Heart right ventricle (tissue), 16 donors: ENCODE measurements around the gene RNU7-1. TPM values are rescaled to one million over a fixed set of nuclear protein-coding genes. Genes with fewer than 3 reads are reported as not detected.

Experiments
- ATAC-seq, 8 donors: fragments of 200-7000 bp; cut with Tn5 transposase; one replicate each; pipeline ENCODE4 v1.9.1; 2020; ENCODE audit warnings: mild to moderate bottlenecking in 8 of 8, moderate library complexity in 8 of 8, moderate number of reproducible peaks in 1 of 8
- DNase-seq, 2 donors: peaks; one replicate each; pipeline ENCODE4 v3.0.0-alpha.2; 2020
- H3K27ac ChIP-seq, 10 donors: fragments of 200-600 bp; sonication (generic) in 2 of 10; one replicate each; pipeline versions ENCODE4 v1.5.0 to v1.8.0; 2020 to 2022; ENCODE audit warnings: mild to moderate bottlenecking in 3 of 10
- H3K27me3 ChIP-seq, 7 donors: fragments of 200-600 bp; one replicate each; pipeline ENCODE4 v1.8.0; 2021 to 2022; ENCODE audit warnings: mild to moderate bottlenecking in 2 of 7
- H3K36me3 ChIP-seq, 9 donors: fragments of 200-600 bp; sonication (generic) in 1 of 9; one replicate each; pipeline versions ENCODE4 v1.5.0 to v1.8.0; 2020 to 2022; ENCODE audit warnings: mild to moderate bottlenecking in 2 of 9
- H3K4me1 ChIP-seq, 9 donors: fragments of 200-600 bp; sonication (generic) in 1 of 9; one replicate each; pipeline versions ENCODE4 v1.5.0 to v1.8.0; 2020 to 2022; ENCODE audit warnings: mild to moderate bottlenecking in 4 of 9
- H3K4me3 ChIP-seq, 10 donors: fragments of 200-600 bp; sonication (generic) in 2 of 10; one replicate each; pipeline versions ENCODE4 v1.5.0 to v1.8.0; 2020 to 2022; ENCODE audit warnings: mild to moderate bottlenecking in 7 of 10, moderate library complexity in 2 of 10
- H3K9me3 ChIP-seq, 11 donors: fragments of 200-600 bp in 10 of 11; sonication (generic) in 2 of 11; one replicate each; pipeline versions ENCODE4 v1.5.0 to v1.8.0; 2013 to 2022; ENCODE audit warnings: mild to moderate bottlenecking in 2 of 11, control low read depth in 1 of 11, moderate library complexity in 1 of 11
- WGBS, 2 donors: extraction: QIAGEN DNeasy Blood & Tissue Kit; methylation state at CpG; one replicate each; pipeline ENCODE4 v1.1.7; 2013; ENCODE audit warnings: inconsistent platforms in 1 of 2; 5-methylcytosine and 5-hydroxymethylcytosine counted together
- intact Hi-C, 10 donors: fragments of 100-400 bp; cut with DNase I; formaldehyde crosslinking; loops; one replicate each; pipeline versions ENCODE4 v1.11.1 to v1.14.2; 2022
- polyA plus RNA-seq, 2 donors: library from polyadenylated mRNA; stranded (reverse); fragments of 200-250 nt; gene quantifications; one replicate each; pipeline ENCODE4 v1.2.3, GENCODE V29; 2013
- total RNA-seq, 10 donors: library from RNA; stranded (reverse); fragmentation: NEBNext Ultra II Directional in 3 of 10; extraction: Animal tissue kit (Norgen Biotek cat#: 25700) in 3 of 10; gene quantifications; one replicate each; pipeline versions ENCODE4 v1.2.1 to v1.2.4, GENCODE V29; 2021 to 2023
- TF ChIP-seq, protein P1 (sequence below), 9 donors: fragments of 200-600 bp; sonication (generic) in 2 of 9; IDR thresholded peaks; one replicate each; pipeline versions ENCODE4 v1.5.0 to v1.8.0; 2021 to 2022; ENCODE audit warnings: antibody characterized with exemption in 9 of 9, mild to moderate bottlenecking in 5 of 9, moderate library complexity in 1 of 9
- donor health status: Arrhythmogenic right ventricular cardiomyopathy.
- donor health status: ischemic (EF 13 %, LVEDD 7.1; RV severe dilation, severe dysfunction).
- donor health status: healthy with polysubstance abuse.
- donor health status: DM: no; HTN: yes; CAD: no.
- donor health status: DM: no; HTN: no; CAD: no.
- donor health status: ischemic (EF 25% LVEDD 6.9; RV normal size, moderate dysfunction).
- donor health status: ischemic (EF 25% LVEDD 5.7; RV mildly dilated, moderate dysfunction).
- donor health status: healthy.
- donor health status: DM: yes; HTN: yes; CAD: no.
- donor health status: Ischemic cardiomyopathy.
- donor health status: ischemic (EF 35%, LVEDD 5.7; RV mildly dilated, moderate dysfunction).
- donor health status: nonischemic (EF 11% LVEDD 7.7; RV severe dilation, severe dysfunction).
- donor health status: DM: yes; HTN: yes; CAD: no.
- donor health status: PGD.
- donor health status: ischemic (EF 29% LVEDD 5.4; RV normal size, mild dysfunction).
- donor health status: nonischemic (EF 23%, LVEDD 6.1; RV moderate dilation, normal function).

Gene RNU7-1
- total and polyA plus RNA-seq, 12 donors, result not detected

DNA sequence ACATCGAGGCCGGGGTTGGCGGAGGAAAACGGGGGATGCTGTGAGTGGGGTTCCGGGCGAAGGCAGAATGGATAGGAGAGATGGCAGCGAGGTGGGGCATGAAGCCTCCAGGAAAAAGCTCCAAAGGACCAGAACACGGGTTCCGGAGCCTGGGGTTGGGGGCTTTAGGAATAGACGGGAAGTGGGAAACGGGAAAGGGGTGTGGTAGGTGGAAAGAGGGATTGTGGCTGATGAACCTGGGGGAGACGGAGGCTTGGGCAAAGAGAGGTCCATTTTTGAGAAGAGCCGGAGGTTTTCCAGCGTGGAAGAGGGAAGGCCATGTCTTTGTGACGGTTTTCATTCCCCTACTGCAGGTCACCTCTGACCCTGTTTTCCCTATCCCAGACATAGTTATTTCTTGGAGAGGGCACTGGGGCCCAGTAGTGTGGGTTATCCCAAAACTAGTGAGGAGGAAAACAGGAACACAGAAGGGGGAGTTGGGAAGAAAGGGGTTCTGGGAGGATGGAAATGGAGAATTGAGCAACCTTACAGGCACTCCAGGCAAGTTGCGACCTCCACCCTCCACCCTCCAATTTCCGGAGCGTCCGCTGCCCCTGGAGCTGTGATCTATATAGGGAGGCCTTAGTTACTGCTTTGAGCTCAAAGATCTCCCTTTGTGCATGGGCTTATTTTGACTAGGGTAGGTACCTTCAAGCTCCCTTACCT is 14.8 kb upstream of the RNU7-1 start:
- TF ChIP-seq, protein P1, sequence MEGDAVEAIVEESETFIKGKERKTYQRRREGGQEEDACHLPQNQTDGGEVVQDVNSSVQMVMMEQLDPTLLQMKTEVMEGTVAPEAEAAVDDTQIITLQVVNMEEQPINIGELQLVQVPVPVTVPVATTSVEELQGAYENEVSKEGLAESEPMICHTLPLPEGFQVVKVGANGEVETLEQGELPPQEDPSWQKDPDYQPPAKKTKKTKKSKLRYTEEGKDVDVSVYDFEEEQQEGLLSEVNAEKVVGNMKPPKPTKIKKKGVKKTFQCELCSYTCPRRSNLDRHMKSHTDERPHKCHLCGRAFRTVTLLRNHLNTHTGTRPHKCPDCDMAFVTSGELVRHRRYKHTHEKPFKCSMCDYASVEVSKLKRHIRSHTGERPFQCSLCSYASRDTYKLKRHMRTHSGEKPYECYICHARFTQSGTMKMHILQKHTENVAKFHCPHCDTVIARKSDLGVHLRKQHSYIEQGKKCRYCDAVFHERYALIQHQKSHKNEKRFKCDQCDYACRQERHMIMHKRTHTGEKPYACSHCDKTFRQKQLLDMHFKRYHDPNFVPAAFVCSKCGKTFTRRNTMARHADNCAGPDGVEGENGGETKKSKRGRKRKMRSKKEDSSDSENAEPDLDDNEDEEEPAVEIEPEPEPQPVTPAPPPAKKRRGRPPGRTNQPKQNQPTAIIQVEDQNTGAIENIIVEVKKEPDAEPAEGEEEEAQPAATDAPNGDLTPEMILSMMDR (IDR thresholded peaks at IDR 0.05), result no peak
- WGBS, 2 donors, result 3% methylated on average over 19 of the region's 19 CpGs
- H3K27me3 ChIP-seq, result peaks cover 0 to 5% (median 0%) of the 10 kb centered on the region in 7 donors
- no peaks in the 10 kb centered on the region for H3K9me3 ChIP-seq
- peaks cover 0 to 22% (median 0%) of the 10 kb centered on the region in 9 donors for H3K36me3 ChIP-seq
- H3K4me1 ChIP-seq, result peaks cover 32 to 87% (median 79%) of the 10 kb centered on the region in 9 donors
- intact Hi-C loops, result loop anchor here in 1 of 10 donors (5.0 kb wide), 1 partner anchor 57 kb away; the partner anchor contains the start of gene SPSB2
- H3K4me3 ChIP-seq, result peak overlapping the region; percentile 69 to 97 (median 88)
- H3K27ac ChIP-seq, result peak overlapping the region; percentile 74 to 98 (median 96)
- ATAC-seq (no peak), DNase-seq (no peak)

GRCh38 chr12:6929466-6930452 is 13.9 kb upstream of the RNU7-1 start:
- intact Hi-C loops, result loop anchor here in 1 of 10 donors (5.0 kb wide), 1 partner anchor 57 kb away; the partner anchor contains the start of gene SPSB2

GRCh38 chr12:6932766-6933165 is 10.8 kb upstream of the RNU7-1 start:
- ATAC-seq (no peak), DNase-seq (no peak)
- intact Hi-C loops, result no loop called here
- no peaks in the 10 kb centered on the region for H3K9me3 ChIP-seq
- H3K4me1 ChIP-seq, result peaks cover 20 to 90% (median 72%) of the 10 kb centered on the region in 9 donors
- H3K27ac ChIP-seq, result peak overlapping the region in 6 of 10 donors; percentile 18 to 98 (median 72)
- 64 to 74% methylated on average over 1 of the region's 1 CpG for WGBS, 2 donors
- peaks cover 0 to 53% (median 21%) of the 10 kb centered on the region in 9 donors for H3K36me3 ChIP-seq
- no peak overlapping the region for H3K4me3 ChIP-seq
- TF ChIP-seq, protein P1 (IDR thresholded peaks at IDR 0.05), result no peak
- no peaks in the 10 kb centered on the region for H3K27me3 ChIP-seq

More at GRCh38 chr12:6929466-6930452, 13.9 kb upstream of the RNU7-1 start:
- H3K36me3 ChIP-seq, result peaks cover 0 to 31% (median 4%) of the 10 kb centered on the region in 9 donors
- peak overlapping the region in 9 of 10 donors; percentile 91 to 98 (median 97) for H3K27ac ChIP-seq
- H3K9me3 ChIP-seq, result no peaks in the 10 kb centered on the region
- H3K27me3 ChIP-seq, result peaks cover 0 to 5% (median 0%) of the 10 kb centered on the region in 7 donors
- 40 to 53% methylated on average over 7 of the region's 7 CpGs for WGBS, 2 donors
- H3K4me3 ChIP-seq, result peak overlapping the region; percentile 69 to 97 (median 88)
- ATAC-seq (no peak), DNase-seq (no peak)
- peaks cover 33 to 87% (median 80%) of the 10 kb centered on the region in 9 donors for H3K4me1 ChIP-seq
- TF ChIP-seq, protein P1 (IDR thresholded peaks at IDR 0.05), result no peak

DNA sequence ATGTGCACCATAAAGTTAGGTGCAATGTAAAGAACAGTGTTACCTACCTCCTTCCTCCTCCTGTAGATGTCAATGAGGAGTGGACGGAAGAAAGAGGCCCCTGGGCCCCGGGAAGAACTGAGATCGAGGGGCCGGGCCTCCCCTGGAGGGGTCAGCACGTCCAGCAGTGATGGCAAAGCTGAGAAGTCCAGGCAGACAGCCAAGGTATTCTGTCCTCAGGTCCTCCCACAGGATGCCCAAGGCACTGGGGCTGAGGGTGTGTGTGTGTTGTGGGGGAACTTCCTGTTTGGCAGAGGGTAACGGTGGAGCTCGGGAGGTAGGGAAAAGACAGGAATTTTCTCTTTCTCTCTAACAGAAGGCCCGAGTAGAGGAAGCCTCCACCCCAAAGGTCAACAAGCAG is 9.5 kb upstream of the RNU7-1 start:
- ATAC-seq (peak in 6 of 8 donors; percentile 3 to 37 (median 26)), DNase-seq (peak in 1 of 2 donors; percentile 81)
- intact Hi-C loops, result no loop called here
- Histone ChIP-seq H3K4me1 (peaks cover 28 to 97% (median 81%) of the 10 kb centered on the region in 9 donors), H3K27ac (peak overlapping the region; percentile 39 to 98 (median 70)), H3K4me3 (peak overlapping the region in 5 of 10 donors; percentile 2 to 21 (median 8)), H3K36me3 (peaks cover 0 to 61% (median 21%) of the 10 kb centered on the region in 9 donors), H3K27me3 (no peaks in the 10 kb centered on the region), H3K9me3 (no peaks in the 10 kb centered on the region)
- TF ChIP-seq, protein P1 (IDR thresholded peaks at IDR 0.05), result peak in 1 of 9 donors; percentile 6
- 16 to 20% methylated on average over 8 of the region's 8 CpGs for WGBS, 2 donors
